ENCODE data around the gene VRK1. TPM values are rescaled to one million over a fixed set of nuclear protein-coding genes. Genes with fewer than 3 reads are reported as not detected.

The VRK1 gene
- total RNA-seq, 4 donors from 2014 or later: 3.8 to 7.0 (median 5.4) TPM

DNA sequence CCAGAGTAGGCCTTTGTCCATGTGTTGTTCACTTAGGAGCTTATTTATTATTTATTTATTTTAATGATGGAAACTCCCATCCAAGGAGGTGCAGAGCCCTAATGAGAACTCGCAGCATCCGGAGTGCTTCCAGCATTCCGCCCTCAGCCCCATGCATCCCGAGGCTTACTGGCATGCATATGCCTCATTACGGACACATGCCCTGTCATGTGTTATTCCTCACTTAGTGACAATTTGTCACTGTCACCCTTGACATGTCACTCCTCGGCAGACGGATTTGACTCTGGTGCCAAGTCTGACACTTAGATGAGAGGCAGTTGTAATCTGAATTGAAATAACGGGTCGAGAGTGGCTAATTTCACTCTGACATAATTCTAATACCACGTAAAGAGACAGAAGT, 132.8 kb downstream of the VRK1 start:
- no peaks in the 10 kb centered on the region for H3K4me1 ChIP-seq
- H3K4me3 ChIP-seq: no peak overlapping the region
- no peak overlapping the region for H3K27ac ChIP-seq
- no peak for DNase-seq
- H3K27me3 ChIP-seq: no peaks in the 10 kb centered on the region
- intact Hi-C loops (cut with DNase I; ENCODE audit: low total_unique reads) (no loop called here), in situ Hi-C loops (cut with MboI; ENCODE audit: low sequenced_read_pairs in 4 of 4) (no loop called here)
- TF ChIP-seq, protein P1, sequence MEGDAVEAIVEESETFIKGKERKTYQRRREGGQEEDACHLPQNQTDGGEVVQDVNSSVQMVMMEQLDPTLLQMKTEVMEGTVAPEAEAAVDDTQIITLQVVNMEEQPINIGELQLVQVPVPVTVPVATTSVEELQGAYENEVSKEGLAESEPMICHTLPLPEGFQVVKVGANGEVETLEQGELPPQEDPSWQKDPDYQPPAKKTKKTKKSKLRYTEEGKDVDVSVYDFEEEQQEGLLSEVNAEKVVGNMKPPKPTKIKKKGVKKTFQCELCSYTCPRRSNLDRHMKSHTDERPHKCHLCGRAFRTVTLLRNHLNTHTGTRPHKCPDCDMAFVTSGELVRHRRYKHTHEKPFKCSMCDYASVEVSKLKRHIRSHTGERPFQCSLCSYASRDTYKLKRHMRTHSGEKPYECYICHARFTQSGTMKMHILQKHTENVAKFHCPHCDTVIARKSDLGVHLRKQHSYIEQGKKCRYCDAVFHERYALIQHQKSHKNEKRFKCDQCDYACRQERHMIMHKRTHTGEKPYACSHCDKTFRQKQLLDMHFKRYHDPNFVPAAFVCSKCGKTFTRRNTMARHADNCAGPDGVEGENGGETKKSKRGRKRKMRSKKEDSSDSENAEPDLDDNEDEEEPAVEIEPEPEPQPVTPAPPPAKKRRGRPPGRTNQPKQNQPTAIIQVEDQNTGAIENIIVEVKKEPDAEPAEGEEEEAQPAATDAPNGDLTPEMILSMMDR (IDR thresholded peaks at IDR 0.05 in 4 of 5, conservative IDR thresholded peaks at IDR 0.05 in 1 of 5): no peak
- TF ChIP-seq POLR2A (IDR thresholded peaks at IDR 0.05): no peak
- H3K9me3 ChIP-seq: no peaks in the 10 kb centered on the region
- H3K36me3 ChIP-seq: no peaks in the 10 kb centered on the region
- no peak for ATAC-seq

DNA sequence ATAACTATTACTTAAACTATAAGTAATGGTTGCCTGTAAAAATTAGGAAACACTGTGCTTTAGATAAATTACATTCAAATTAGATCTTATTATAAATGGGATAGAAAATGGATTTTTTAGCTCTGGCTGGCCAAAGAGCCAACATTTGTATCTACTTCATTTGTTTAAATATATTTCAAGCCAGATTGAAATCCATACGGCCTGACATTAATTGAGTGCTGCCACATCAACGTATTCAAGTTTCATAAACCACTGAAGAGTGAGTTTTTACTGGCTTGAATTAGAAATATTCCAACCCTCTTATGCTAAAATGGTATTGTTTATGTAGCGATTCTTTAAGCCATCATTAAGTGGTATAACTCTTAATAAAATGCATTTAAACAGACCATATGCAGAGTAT, 133.3 kb downstream of the VRK1 start:
- intact Hi-C loops (cut with DNase I; ENCODE audit: low total_unique reads): no loop called here
- Histone ChIP-seq H3K27ac (no peak overlapping the region), H3K4me3 (no peak overlapping the region), H3K27me3 (no peaks in the 10 kb centered on the region), H3K4me1 (no peaks in the 10 kb centered on the region), H3K9me3 (no peaks in the 10 kb centered on the region), H3K36me3 (no peaks in the 10 kb centered on the region)
- in situ Hi-C loops (cut with MboI; ENCODE audit: low sequenced_read_pairs in 4 of 4): no loop called here
- TF ChIP-seq, protein P1 (IDR thresholded peaks at IDR 0.05 in 4 of 5, conservative IDR thresholded peaks at IDR 0.05 in 1 of 5): no peak
- no peak for TF ChIP-seq POLR2A (IDR thresholded peaks at IDR 0.05)
- ATAC-seq: no peak
- DNase-seq: no peak
